ENCODE measurements around the gene CFAP299.

GRCh38 chr4:80585542-80585941 is 250.0 kb downstream of the CFAP299 start:
- no peak for TF ChIP-seq CTCF (IDR thresholded peaks at IDR 0.05; ENCODE audit: low read depth, low read length, poor library complexity, severe bottlenecking)
- TF ChIP-seq EZH2phosphoT487 (IDR thresholded peaks at IDR 0.05; ENCODE audit: borderline replicate concordance, low read length), result no peak

Data from DOHH2 (cell line).